Measurements from ENCODE around the gene ATP2B2. TPM values are rescaled to one million over a fixed set of nuclear protein-coding genes. Genes with fewer than 3 reads are reported as not detected.

Gene ATP2B2
- total and polyA plus RNA-seq, 2 experiments from 2014 or later: 0.42 to 0.63 TPM

GRCh38 chr3:10529809-10530208 is 24.4 kb upstream of the ATP2B2 start (continued):
- no peak for TF ChIP-seq ZNF462 (CRISPR knock-in tag; IDR thresholded peaks at IDR 0.05)

GRCh38 chr3:10528046-10528445 is 22.7 kb upstream of the ATP2B2 start:
- Histone ChIP-seq H3K9me2 (ENCODE audit: insufficient read depth) (no peaks in the 10 kb centered on the region), H3K27me3 (ENCODE audit: insufficient read depth) (no peaks in the 10 kb centered on the region), H3K4me1 (ENCODE audit: insufficient read depth) (no peaks in the 10 kb centered on the region), H2AFZ (no peak overlapping the region), H3K27ac (ENCODE audit: low read depth) (no peak overlapping the region), H3K4me2 (no peak overlapping the region), H4K20me1 (replicated peaks; ENCODE audit: insufficient read depth) (no peaks in the 10 kb centered on the region), H3F3A (replicated peaks; ENCODE audit: low read depth) (no peaks in the 10 kb centered on the region), H3K4me3 (no peak overlapping the region), H3K36me3 (ENCODE audit: insufficient read depth) (no peaks in the 10 kb centered on the region), H3K79me2 (replicated peaks; ENCODE audit: insufficient read depth) (no peaks in the 10 kb centered on the region)
- H3K4me3 Mint-ChIP-seq: no peak overlapping the region
- ATAC-seq (no peak), DNase-seq (ENCODE audit: low spot score) (no peak)
- no peak overlapping the region for H3K27ac Mint-ChIP-seq
- H3K9me3 Mint-ChIP-seq: no peaks in the 10 kb centered on the region
- H3K27me3 Mint-ChIP-seq (ENCODE audit: insufficient read depth, low read depth, poor library complexity): peaks cover 4% of the 10 kb centered on the region
- no peaks in the 10 kb centered on the region for H3K4me1 Mint-ChIP-seq
- H3K36me3 Mint-ChIP-seq (ENCODE audit: low read depth): no peaks in the 10 kb centered on the region
- TF ChIP-seq ZNF331 (CRISPR knock-in tag; IDR thresholded peaks at IDR 0.05; ENCODE audit: low read depth): no peak
- TF ChIP-seq STAT1 (IDR thresholded peaks at IDR 0.05; ENCODE audit: unreplicated experiment): no peak
- no peak for TF ChIP-seq REST (IDR thresholded peaks at IDR 0.05; ENCODE audit: unreplicated experiment)
- TF ChIP-seq EZH2 (IDR thresholded peaks at IDR 0.05; ENCODE audit: low read depth, unreplicated experiment): no peak
- TF ChIP-seq ETS1 (IDR thresholded peaks at IDR 0.05): no peak
- no peak for TF ChIP-seq NANOG (IDR thresholded peaks at IDR 0.05; ENCODE audit: borderline replicate concordance)
- no peak for TF ChIP-seq CTCF (conservative IDR thresholded peaks at IDR 0.05; ENCODE audit: low read depth in 2 of 2)
- TF ChIP-seq POLR2AphosphoS5 (IDR thresholded peaks at IDR 0.05; ENCODE audit: low read depth): no peak
- TF ChIP-seq EZH2phosphoT487 (IDR thresholded peaks at IDR 0.05; ENCODE audit: unreplicated experiment): no peak
- TF ChIP-seq JUNB (IDR thresholded peaks at IDR 0.05; ENCODE audit: unreplicated experiment): no peak
- no peak for TF ChIP-seq ZNF114 (CRISPR knock-in tag; IDR thresholded peaks at IDR 0.05)
- TF ChIP-seq CREB1 (CRISPR knock-in tag; IDR thresholded peaks at IDR 0.05; ENCODE audit: low read depth): no peak

All from GM23338 (cell line).